Embryonic facial prominence (tissue), 1 donor: ENCODE measurements around the gene SNX25.

ENCODE experiments used
- DNase-seq: peaks from one replicate; pipeline ENCODE4 v3.0.0-alpha.2; 2016; ENCODE audit errors: extremely low spot score

The SNX25 gene

GRCh38 chr4:185411849-185412248 is 202.5 kb downstream of the SNX25 start:
- no peak for DNase-seq

- no peak for DNase-seq
Observed at GRCh38 chr4:185412412-185412811, 203.0 kb downstream of the SNX25 start.
